Keratinocyte (primary cell): ENCODE data around the gene CBX3. TPM values are rescaled to one million over a fixed set of nuclear protein-coding genes. Genes with fewer than 3 reads are reported as not detected.
"Not testable (repeated sequence)": the region's sequence is repeated elsewhere in the genome, so short reads cannot be mapped to it uniquely, and the experiment has no call there.

Experiments
- DNase-seq: peaks from one replicate; pipeline ENCODE4 v3.0.0-alpha.2; 2011; ENCODE audit warnings: low read depth, missing footprints, low spot score
- FAIRE-seq: peaks from 2 replicates; lab custom pipeline; 2011; peaks lifted over from hg19 to GRCh38; lab: Jason Lieb, UNC
- H2AFZ ChIP-seq: 2 replicates; pipeline ENCODE4 v1.6.0; 2012; ENCODE audit warnings: low read length, control low read depth, inconsistent platforms; ENCODE audit not compliant: control insufficient read depth
- H3K27ac ChIP-seq: 2 replicates; pipeline ENCODE4 v1.5.1; 2011; ENCODE audit warnings: low read length; ENCODE audit not compliant: control insufficient read depth, insufficient read depth
- H3K27me3 ChIP-seq: 3 replicates; pipeline ENCODE4 v1.6.0; 2011; ENCODE audit warnings: low read length; ENCODE audit not compliant: control insufficient read depth, insufficient read depth; ENCODE audit errors: extremely low read depth
- H3K36me3 ChIP-seq, 2 experiments: 2 replicates in 1 of 2; 3 replicates in 1 of 2; pipeline ENCODE4 v1.5.1; 2011; ENCODE audit warnings: low read length in 2 of 2, mild to moderate bottlenecking in 1 of 2; ENCODE audit not compliant: control insufficient read depth in 2 of 2, insufficient read depth in 2 of 2; ENCODE audit errors: extremely low read depth in 1 of 2
- H3K4me1 ChIP-seq: 3 replicates; pipeline ENCODE4 v1.5.1; 2011; ENCODE audit warnings: low read length; ENCODE audit not compliant: control insufficient read depth, insufficient read depth; ENCODE audit errors: extremely low read depth
- H3K4me2 ChIP-seq: 3 replicates; pipeline ENCODE4 v1.6.0; 2011; ENCODE audit warnings: low read depth, low read length; ENCODE audit not compliant: control insufficient read depth, insufficient read depth; ENCODE audit errors: extremely low read depth
- H3K4me3 ChIP-seq, 3 experiments: fragments of 200-600 bp in 1 of 3; sonication (generic) in 1 of 3; 2 replicates in 2 of 3; 3 replicates in 1 of 3; pipeline ENCODE4 v1.5.1; 2011 to 2016; ENCODE audit warnings: low read length in 3 of 3, mild to moderate bottlenecking in 3 of 3, control low read depth in 2 of 3, inconsistent platforms in 1 of 3, low read depth in 1 of 3, mixed read lengths in 1 of 3, mixed run types in 1 of 3, moderate library complexity in 1 of 3; ENCODE audit not compliant: control insufficient read depth in 2 of 3, insufficient read depth in 2 of 3; ENCODE audit errors: extremely low read depth in 1 of 3
- H3K79me2 ChIP-seq: 2 replicates; pipeline ENCODE4 v1.6.0; 2012; ENCODE audit warnings: low read length; ENCODE audit not compliant: control insufficient read depth, insufficient read depth
- H3K9ac ChIP-seq: 3 replicates; pipeline ENCODE4 v1.6.0; 2011; ENCODE audit warnings: low read length; ENCODE audit not compliant: control insufficient read depth, insufficient read depth; ENCODE audit errors: extremely low read depth
- H3K9me1 ChIP-seq: 3 replicates; pipeline ENCODE4 v1.6.0; 2011; ENCODE audit warnings: low read length; ENCODE audit not compliant: control insufficient read depth, insufficient read depth; ENCODE audit errors: extremely low read depth
- H3K9me3 ChIP-seq: 2 replicates; pipeline ENCODE4 v1.5.1; 2012; ENCODE audit warnings: low read depth, low read length; ENCODE audit not compliant: control insufficient read depth
- H4K20me1 ChIP-seq: 3 replicates; pipeline ENCODE4 v1.6.0; 2011; ENCODE audit warnings: low read length; ENCODE audit not compliant: control insufficient read depth, insufficient read depth; ENCODE audit errors: extremely low read depth
- EZH2 ChIP-seq: IDR thresholded peaks from one replicate; pipeline ENCODE4 v1.6.1; 2012; ENCODE audit warnings: inconsistent platforms, mild to moderate bottlenecking, low read length, moderate library complexity
- dilution Hi-C: fragments of 300-500 bp; cut with MboI; formaldehyde crosslinking; loops from one replicate; pipeline ENCODE4 v1.7.0; 2020; ENCODE audit warnings: low sequenced_read_pairs; ENCODE audit not compliant: extremely low pct_ligation_motif_present
- polyA plus RNA-seq, 5 experiments: library from polyadenylated mRNA; depleted of rRNA in 3 of 5; stranded (reverse) in 3 of 5; stranded (forward) in 1 of 5; unstranded in 1 of 5; fragments of >200 nt; gene quantifications; 1 replicate in 1 of 5; 2 replicates in 3 of 5; 3 replicates in 1 of 5; pipeline versions ENCODE4 v1.2.1 to v1.2.3, GENCODE V29; 2011 to 2012; ENCODE audit warnings: missing spikeins in 2 of 5, low read depth in 1 of 5, low replicate concordance in 1 of 5
- TF ChIP-seq, protein P1 (sequence below), 3 experiments: IDR thresholded peaks in 1 of 3; conservative IDR thresholded peaks in 1 of 3; optimal IDR thresholded peaks in 1 of 3; 2 replicates in 2 of 3; 3 replicates in 1 of 3; pipeline versions ENCODE3 to v1.5.1; 2011; ENCODE audit warnings: low read length in 3 of 3, mild to moderate bottlenecking in 3 of 3, moderate library complexity in 2 of 3, control low read depth in 1 of 3, inconsistent platforms in 1 of 3; ENCODE audit not compliant: insufficient read depth in 2 of 3; ENCODE audit errors: extremely low read depth in 1 of 3

Gene CBX3
- polyA plus RNA-seq, 1 donor (not counting 4 experiments of a cell fraction or from before 2014, with no cell fraction given) = 161 TPM

- FAIRE-seq = no peak
- H4K20me1 ChIP-seq = no peaks in the 10 kb centered on the region
- dilution Hi-C loops = no loop called here
These were observed 29.9 kb upstream of the CBX3 start for GRCh38 chr7:26171601-26172000.

DNA sequence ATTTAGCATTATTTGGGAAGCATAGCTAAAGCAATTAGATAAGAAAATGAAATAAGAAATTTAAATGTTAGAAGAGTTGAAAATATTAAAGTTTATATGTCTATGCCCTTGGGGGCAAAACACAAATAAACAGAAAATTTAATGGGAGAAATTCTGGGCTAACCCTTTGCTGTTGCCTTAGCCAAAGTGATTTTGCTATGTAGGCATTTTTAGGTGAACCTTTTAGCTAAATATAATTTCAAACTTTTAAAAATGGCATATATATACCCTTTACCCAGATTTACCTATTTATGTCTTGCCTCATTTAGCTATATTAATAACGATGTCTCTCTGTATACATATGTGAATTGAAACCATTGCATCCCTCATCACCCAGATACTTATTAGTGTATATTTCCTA is 29.5 kb upstream of the CBX3 start:
- H3K27ac ChIP-seq = no peak overlapping the region
- no peaks in the 10 kb centered on the region for H4K20me1 ChIP-seq
- H3K4me1 ChIP-seq = no peaks in the 10 kb centered on the region
- H3K9ac ChIP-seq = no peak overlapping the region
- no peaks in the 10 kb centered on the region for H3K9me1 ChIP-seq
- H3K4me2 ChIP-seq = no peak overlapping the region
- no peaks in the 10 kb centered on the region for H3K79me2 ChIP-seq
- no peak overlapping the region for H3K4me3 ChIP-seq
- dilution Hi-C loops = no loop called here
- H3K9me3 ChIP-seq = no peaks in the 10 kb centered on the region
- no peak overlapping the region for H2AFZ ChIP-seq
- H3K36me3 ChIP-seq = no peaks in the 10 kb centered on the region
- FAIRE-seq = no peak
- DNase-seq = no peak
- TF ChIP-seq, protein P1, sequence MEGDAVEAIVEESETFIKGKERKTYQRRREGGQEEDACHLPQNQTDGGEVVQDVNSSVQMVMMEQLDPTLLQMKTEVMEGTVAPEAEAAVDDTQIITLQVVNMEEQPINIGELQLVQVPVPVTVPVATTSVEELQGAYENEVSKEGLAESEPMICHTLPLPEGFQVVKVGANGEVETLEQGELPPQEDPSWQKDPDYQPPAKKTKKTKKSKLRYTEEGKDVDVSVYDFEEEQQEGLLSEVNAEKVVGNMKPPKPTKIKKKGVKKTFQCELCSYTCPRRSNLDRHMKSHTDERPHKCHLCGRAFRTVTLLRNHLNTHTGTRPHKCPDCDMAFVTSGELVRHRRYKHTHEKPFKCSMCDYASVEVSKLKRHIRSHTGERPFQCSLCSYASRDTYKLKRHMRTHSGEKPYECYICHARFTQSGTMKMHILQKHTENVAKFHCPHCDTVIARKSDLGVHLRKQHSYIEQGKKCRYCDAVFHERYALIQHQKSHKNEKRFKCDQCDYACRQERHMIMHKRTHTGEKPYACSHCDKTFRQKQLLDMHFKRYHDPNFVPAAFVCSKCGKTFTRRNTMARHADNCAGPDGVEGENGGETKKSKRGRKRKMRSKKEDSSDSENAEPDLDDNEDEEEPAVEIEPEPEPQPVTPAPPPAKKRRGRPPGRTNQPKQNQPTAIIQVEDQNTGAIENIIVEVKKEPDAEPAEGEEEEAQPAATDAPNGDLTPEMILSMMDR (optimal IDR thresholded peaks at IDR 0.05 in 1 of 3, IDR thresholded peaks at IDR 0.05 in 1 of 3, conservative IDR thresholded peaks at IDR 0.05 in 1 of 3; ENCODE audit: extremely low read depth in 1 of 3, insufficient read depth in 2 of 3, low read length in 3 of 3) = no peak
- no peak for TF ChIP-seq EZH2
- no peaks in the 10 kb centered on the region for H3K27me3 ChIP-seq

More at GRCh38 chr7:26171601-26172000, 29.9 kb upstream of the CBX3 start:
- no peak overlapping the region for H3K9ac ChIP-seq
- no peaks in the 10 kb centered on the region for H3K4me1 ChIP-seq
- H3K9me3 ChIP-seq = no peaks in the 10 kb centered on the region
- H3K79me2 ChIP-seq = no peaks in the 10 kb centered on the region
- H3K36me3 ChIP-seq = no peaks in the 10 kb centered on the region
- no peak overlapping the region for H3K4me3 ChIP-seq
- no peak overlapping the region for H2AFZ ChIP-seq
- TF ChIP-seq, protein P1 (optimal IDR thresholded peaks at IDR 0.05 in 1 of 3, IDR thresholded peaks at IDR 0.05 in 1 of 3, conservative IDR thresholded peaks at IDR 0.05 in 1 of 3; ENCODE audit: extremely low read depth in 1 of 3, insufficient read depth in 2 of 3, low read length in 3 of 3) = no peak
- TF ChIP-seq EZH2 = no peak
- H3K4me2 ChIP-seq = no peak overlapping the region
- H3K27me3 ChIP-seq = no peaks in the 10 kb centered on the region
- no peak overlapping the region for H3K27ac ChIP-seq
- no peaks in the 10 kb centered on the region for H3K9me1 ChIP-seq
- DNase-seq = no peak

GRCh38 chr7:26175903-26176302 is 25.6 kb upstream of the CBX3 start:
- H3K4me1 ChIP-seq, H3K9me1 ChIP-seq, H3K27ac ChIP-seq, H3K4me2 ChIP-seq, dilution Hi-C loops, H3K27me3 ChIP-seq, H3K4me3 ChIP-seq, H3K9me3 ChIP-seq, H3K36me3 ChIP-seq, H3K79me2 ChIP-seq, H2AFZ ChIP-seq, H3K9ac ChIP-seq, H4K20me1 ChIP-seq, FAIRE-seq, DNase-seq: not testable (repeated sequence)

DNA sequence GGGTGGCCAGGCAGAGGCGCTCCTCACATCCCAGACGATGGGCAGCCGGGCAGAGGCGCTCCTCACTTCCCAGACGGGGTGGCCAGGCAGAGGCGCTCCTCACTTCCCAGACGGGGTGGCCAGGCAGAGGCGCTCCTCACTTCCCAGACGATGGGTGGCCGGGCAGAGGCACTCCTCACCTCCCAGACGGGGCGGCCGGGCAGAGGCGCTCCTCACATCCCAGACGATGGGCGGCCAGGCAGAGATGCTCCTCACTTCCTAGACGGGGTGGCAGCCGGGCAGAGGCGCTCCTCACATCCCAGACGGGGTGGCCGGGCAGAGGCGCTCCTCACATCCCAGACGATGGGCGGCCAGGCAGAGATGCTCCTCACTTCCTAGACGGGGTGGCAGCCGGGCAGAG is 24.8 kb upstream of the CBX3 start:
- FAIRE-seq, H3K36me3 ChIP-seq, dilution Hi-C loops, H4K20me1 ChIP-seq, H3K79me2 ChIP-seq, H3K27ac ChIP-seq, H3K27me3 ChIP-seq, H3K9me3 ChIP-seq, H3K4me1 ChIP-seq, H3K4me3 ChIP-seq, H3K4me2 ChIP-seq, DNase-seq, H3K9me1 ChIP-seq, H3K9ac ChIP-seq, H2AFZ ChIP-seq: not testable (repeated sequence)
